Fibroblast of pulmonary artery (primary cell): Measurements from ENCODE around the gene RPS19BP1.
A peak's percentile ranks its signal among the peaks of the same experiment; 100 is the strongest.

Experiments used
- DNase-seq: peaks from one replicate; pipeline ENCODE4 v3.0.0-alpha.2; 2010; ENCODE audit warnings: low read depth
- H3K4me3 ChIP-seq: replicated peaks from 2 replicates; pipeline ENCODE4 v1.5.1; 2011; ENCODE audit warnings: low read depth, mild to moderate bottlenecking, control low read depth, low read length, moderate library complexity
- CTCF ChIP-seq: IDR thresholded peaks from 2 replicates; pipeline ENCODE4 v1.5.1; 2011; ENCODE audit warnings: mild to moderate bottlenecking, control low read depth, low read length, inconsistent platforms; ENCODE audit errors: missing control alignments

Gene RPS19BP1

GRCh38 chr22:39528681-39529486 lies 3.7 kb downstream of the RPS19BP1 start:
- no peak overlapping the region for H3K4me3 ChIP-seq
- TF ChIP-seq CTCF, result no peak
- peak; percentile 96 for DNase-seq

GRCh38 chr22:39528080-39528661 lies 4.4 kb downstream of the RPS19BP1 start:
- no peak overlapping the region for H3K4me3 ChIP-seq
- no peak for DNase-seq
- no peak for TF ChIP-seq CTCF

GRCh38 chr22:39527481-39527961 lies 5.0 kb downstream of the RPS19BP1 start:
- no peak for DNase-seq
- H3K4me3 ChIP-seq, result no peak overlapping the region
- TF ChIP-seq CTCF, result no peak

GRCh38 chr22:39526736-39527171 lies 5.8 kb downstream of the RPS19BP1 start:
- no peak overlapping the region for H3K4me3 ChIP-seq
- no peak for TF ChIP-seq CTCF
- no peak for DNase-seq

GRCh38 chr22:39525658-39525975 lies 6.9 kb downstream of the RPS19BP1 start:
- DNase-seq, result no peak
- TF ChIP-seq CTCF, result no peak
- H3K4me3 ChIP-seq, result no peak overlapping the region

- TF ChIP-seq CTCF, result no peak
- no peak for DNase-seq
- no peak overlapping the region for H3K4me3 ChIP-seq
Observed at GRCh38 chr22:39524753-39525657, 7.5 kb downstream of the RPS19BP1 start.
